Transverse colon (tissue), 4 donors: Measurements from ENCODE around the gene APC2.
A peak's percentile ranks its signal among the peaks of the same experiment; 100 is the strongest.

Source experiments
- CTCF ChIP-seq, 5 experiments: fragments of 200-600 bp in 3 of 5; fragments of 450-650 bp in 2 of 5; sonication (generic) in 3 of 5; IDR thresholded peaks; 1 replicate in 2 of 5; 2 replicates in 3 of 5; pipeline ENCODE4 v1.5.1; 2016 to 2017; ENCODE audit warnings: antibody characterized with exemption in 5 of 5, inconsistent platforms in 3 of 5, mild to moderate bottlenecking in 2 of 5, moderate library complexity in 1 of 5
- EP300 ChIP-seq: sonication (generic); formaldehyde crosslinking; IDR thresholded peaks from one replicate; pipeline ENCODE4 v1.6.1; 2017; ENCODE audit warnings: antibody characterized with exemption, low read depth
- POLR2A ChIP-seq: fragments of 450-650 bp; IDR thresholded peaks from one replicate; pipeline ENCODE4 v1.6.1; 2016; ENCODE audit warnings: antibody characterized with exemption, mild to moderate bottlenecking, moderate library complexity
- POLR2AphosphoS5 ChIP-seq, 3 donors: sonication (generic); formaldehyde crosslinking; IDR thresholded peaks; one replicate each; pipeline ENCODE4 v1.6.1; 2016; ENCODE audit warnings: antibody characterized with exemption in 3 of 3

GRCh38 chr19:1491114-1491848 lies 41.4 kb downstream of the APC2 start, which contains the start of gene REEP6:
- TF ChIP-seq CTCF (IDR thresholded peaks at IDR 0.05), result no peak
- TF ChIP-seq EP300, result no peak
- TF ChIP-seq POLR2A, result peak; percentile 15
- TF ChIP-seq POLR2AphosphoS5 (IDR thresholded peaks at IDR 0.05), result no peak
